Neural cell (in vitro differentiated cells): ENCODE measurements around the gene TMEM179B. TPM values are rescaled to one million over a fixed set of nuclear protein-coding genes. Genes with fewer than 3 reads are reported as not detected.

ENCODE experiments used
- H2AFZ ChIP-seq: fragments of 200-600, 300-800 bp; sonication (generic), shearing (Covaris generic); 2 replicates; pipeline ENCODE4 v1.6.0; 2014; ENCODE audit warnings: low read depth, mild to moderate bottlenecking, antibody characterized with exemption, low read length, moderate library complexity
- H3F3A ChIP-seq: fragments of 200-600 bp; shearing (Covaris generic); 2 replicates; pipeline ENCODE4 v1.6.1; 2016; ENCODE audit warnings: mild to moderate bottlenecking, moderate library complexity, mixed read lengths, antibody characterized with exemption, low read length; ENCODE audit not compliant: insufficient read depth, poor library complexity, severe bottlenecking
- H3K27ac ChIP-seq: fragments of 200-600, 300-800 bp; sonication (generic), shearing (Covaris generic); 2 replicates; pipeline ENCODE4 v1.5.1; 2014; ENCODE audit warnings: mild to moderate bottlenecking, low read length, moderate library complexity
- H3K27me3 ChIP-seq: fragments of 300-800, 200-600 bp; sonication (generic), shearing (Covaris generic); 2 replicates; pipeline ENCODE4 v1.6.0; 2014; ENCODE audit warnings: mild to moderate bottlenecking, low read depth, low read length, moderate library complexity; ENCODE audit not compliant: insufficient read depth
- H3K36me3 ChIP-seq: fragments of 300-800, 200-600 bp; sonication (generic), shearing (Covaris generic); 2 replicates; pipeline ENCODE4 v1.5.1; 2014; ENCODE audit warnings: mild to moderate bottlenecking, antibody characterized with exemption, low read length, moderate library complexity; ENCODE audit not compliant: insufficient read depth
- H3K4me2 ChIP-seq: fragments of 300-800, 200-600 bp; sonication (generic), shearing (Covaris generic); 2 replicates; pipeline ENCODE4 v1.6.0; 2014; ENCODE audit warnings: mild to moderate bottlenecking, low read length
- H3K4me3 ChIP-seq: fragments of 300-800, 200-600 bp; sonication (generic), shearing (Covaris generic); 2 replicates; pipeline ENCODE4 v1.5.1; 2014; ENCODE audit warnings: mild to moderate bottlenecking, low read length, moderate library complexity
- H3K79me2 ChIP-seq: fragments of 200-600 bp; shearing (Covaris generic); replicated peaks from 2 replicates; pipeline ENCODE4 v1.6.0; 2014; ENCODE audit warnings: mild to moderate bottlenecking, low read length, moderate library complexity; ENCODE audit not compliant: insufficient read depth
- H3K9ac ChIP-seq: fragments of 300-800, 200-600 bp; sonication (generic), shearing (Covaris generic); 2 replicates; pipeline ENCODE4 v1.6.1; 2016; ENCODE audit warnings: mild to moderate bottlenecking, low read length, mixed read lengths
- H3K9me2 ChIP-seq: fragments of 200-600 bp; shearing (Covaris generic); 2 replicates; pipeline ENCODE4 v1.6.1; 2016; ENCODE audit warnings: mild to moderate bottlenecking, low read length, mixed read lengths; ENCODE audit not compliant: insufficient read depth
- H3K9me3 ChIP-seq: fragments of 200-600, 300-800 bp; sonication (generic), shearing (Covaris generic); 2 replicates; pipeline ENCODE4 v1.6.1; 2016; ENCODE audit warnings: mild to moderate bottlenecking, mixed run types, low read length, moderate library complexity, mixed read lengths
- H4K20me1 ChIP-seq: fragments of 200-600 bp; shearing (Covaris generic); 2 replicates; pipeline ENCODE4 v1.6.1; 2016; ENCODE audit warnings: mild to moderate bottlenecking, mixed run types; ENCODE audit not compliant: insufficient read depth
- EP300 ChIP-seq: fragments of 450-650 bp; conservative IDR thresholded peaks from 2 replicates; pipeline ENCODE4 v1.6.1; 2014; ENCODE audit warnings: antibody characterized with exemption, mild to moderate bottlenecking, moderate library complexity; ENCODE audit not compliant: poor library complexity, severe bottlenecking
- EZH2 ChIP-seq: fragments of 200-600, 300-800 bp; shearing (Covaris generic), sonication (generic); IDR thresholded peaks from 2 replicates; pipeline ENCODE4 v1.6.1; 2014; ENCODE audit warnings: antibody characterized with exemption, low read length, borderline replicate concordance, mild to moderate bottlenecking; ENCODE audit not compliant: insufficient read depth, poor library complexity, severe bottlenecking
- MXI1 ChIP-seq: fragments of 450-650 bp; conservative IDR thresholded peaks from 2 replicates; pipeline ENCODE4 v1.6.1; 2014; ENCODE audit warnings: antibody characterized with exemption, mild to moderate bottlenecking; ENCODE audit not compliant: poor library complexity, severe bottlenecking
- POLR2AphosphoS5 ChIP-seq: IDR thresholded peaks from 2 replicates; pipeline ENCODE4 v1.6.1; 2012
- RAD21 ChIP-seq: fragments of 450-650 bp; conservative IDR thresholded peaks from 2 replicates; pipeline ENCODE4 v1.6.1; 2014; ENCODE audit warnings: antibody characterized with exemption, mild to moderate bottlenecking, moderate library complexity
- SMC3 ChIP-seq: fragments of 450-650 bp; conservative IDR thresholded peaks from 2 replicates; pipeline ENCODE4 v1.6.1; 2014; ENCODE audit warnings: antibody characterized with exemption, mild to moderate bottlenecking, moderate library complexity; ENCODE audit not compliant: poor library complexity
- TAF1 ChIP-seq: IDR thresholded peaks from 2 replicates; pipeline ENCODE4 v1.6.1; 2012; ENCODE audit warnings: low read depth
- polyA plus RNA-seq: library from polyadenylated mRNA; depleted of rRNA; stranded (reverse); fragments of >200 nt; gene quantifications from 2 replicates; pipeline ENCODE4 v1.2.3, GENCODE V29; 2014
- TF ChIP-seq, protein P1 (sequence below): IDR thresholded peaks from 2 replicates; pipeline ENCODE4 v1.6.1; 2012; ENCODE audit warnings: borderline replicate concordance
- TF ChIP-seq, protein P2 (sequence below): fragments of 450-650 bp; IDR thresholded peaks from 2 replicates; pipeline ENCODE4 v1.5.1; 2014; ENCODE audit warnings: antibody characterized with exemption, mild to moderate bottlenecking, moderate library complexity; ENCODE audit not compliant: poor library complexity, severe bottlenecking

The TMEM179B gene
- polyA plus RNA-seq, 1 donor from 2014 or later: 24.5 TPM

DNA sequence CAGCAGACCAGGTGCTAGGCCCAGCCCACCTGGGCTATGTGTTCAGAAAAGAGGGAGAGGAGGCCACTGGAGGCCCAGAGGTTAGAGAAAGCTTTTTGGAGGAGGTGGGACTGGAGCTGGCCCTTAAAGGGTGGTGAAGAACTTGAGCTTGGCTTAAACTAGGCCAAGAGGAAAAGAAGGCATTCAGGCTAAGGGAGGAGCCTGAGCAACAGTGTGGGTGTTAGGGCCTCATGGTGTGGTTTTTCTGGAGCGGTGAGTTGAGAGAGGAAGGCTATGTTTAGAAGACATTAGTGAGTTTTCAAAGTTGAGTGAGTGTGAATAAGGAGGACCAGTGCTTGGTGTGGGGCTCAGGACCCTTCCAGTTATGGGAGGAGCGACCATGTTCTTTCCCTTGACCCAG is 9.8 kb upstream of the TMEM179B start:
- TF ChIP-seq, protein P1, sequence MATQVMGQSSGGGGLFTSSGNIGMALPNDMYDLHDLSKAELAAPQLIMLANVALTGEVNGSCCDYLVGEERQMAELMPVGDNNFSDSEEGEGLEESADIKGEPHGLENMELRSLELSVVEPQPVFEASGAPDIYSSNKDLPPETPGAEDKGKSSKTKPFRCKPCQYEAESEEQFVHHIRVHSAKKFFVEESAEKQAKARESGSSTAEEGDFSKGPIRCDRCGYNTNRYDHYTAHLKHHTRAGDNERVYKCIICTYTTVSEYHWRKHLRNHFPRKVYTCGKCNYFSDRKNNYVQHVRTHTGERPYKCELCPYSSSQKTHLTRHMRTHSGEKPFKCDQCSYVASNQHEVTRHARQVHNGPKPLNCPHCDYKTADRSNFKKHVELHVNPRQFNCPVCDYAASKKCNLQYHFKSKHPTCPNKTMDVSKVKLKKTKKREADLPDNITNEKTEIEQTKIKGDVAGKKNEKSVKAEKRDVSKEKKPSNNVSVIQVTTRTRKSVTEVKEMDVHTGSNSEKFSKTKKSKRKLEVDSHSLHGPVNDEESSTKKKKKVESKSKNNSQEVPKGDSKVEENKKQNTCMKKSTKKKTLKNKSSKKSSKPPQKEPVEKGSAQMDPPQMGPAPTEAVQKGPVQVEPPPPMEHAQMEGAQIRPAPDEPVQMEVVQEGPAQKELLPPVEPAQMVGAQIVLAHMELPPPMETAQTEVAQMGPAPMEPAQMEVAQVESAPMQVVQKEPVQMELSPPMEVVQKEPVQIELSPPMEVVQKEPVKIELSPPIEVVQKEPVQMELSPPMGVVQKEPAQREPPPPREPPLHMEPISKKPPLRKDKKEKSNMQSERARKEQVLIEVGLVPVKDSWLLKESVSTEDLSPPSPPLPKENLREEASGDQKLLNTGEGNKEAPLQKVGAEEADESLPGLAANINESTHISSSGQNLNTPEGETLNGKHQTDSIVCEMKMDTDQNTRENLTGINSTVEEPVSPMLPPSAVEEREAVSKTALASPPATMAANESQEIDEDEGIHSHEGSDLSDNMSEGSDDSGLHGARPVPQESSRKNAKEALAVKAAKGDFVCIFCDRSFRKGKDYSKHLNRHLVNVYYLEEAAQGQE: no peak
- TF ChIP-seq EZH2 (no peak), EP300 (no peak), MXI1 (no peak), RAD21 (no peak), TAF1 (no peak), POLR2AphosphoS5 (no peak), SMC3 (no peak)
- TF ChIP-seq, protein P2, sequence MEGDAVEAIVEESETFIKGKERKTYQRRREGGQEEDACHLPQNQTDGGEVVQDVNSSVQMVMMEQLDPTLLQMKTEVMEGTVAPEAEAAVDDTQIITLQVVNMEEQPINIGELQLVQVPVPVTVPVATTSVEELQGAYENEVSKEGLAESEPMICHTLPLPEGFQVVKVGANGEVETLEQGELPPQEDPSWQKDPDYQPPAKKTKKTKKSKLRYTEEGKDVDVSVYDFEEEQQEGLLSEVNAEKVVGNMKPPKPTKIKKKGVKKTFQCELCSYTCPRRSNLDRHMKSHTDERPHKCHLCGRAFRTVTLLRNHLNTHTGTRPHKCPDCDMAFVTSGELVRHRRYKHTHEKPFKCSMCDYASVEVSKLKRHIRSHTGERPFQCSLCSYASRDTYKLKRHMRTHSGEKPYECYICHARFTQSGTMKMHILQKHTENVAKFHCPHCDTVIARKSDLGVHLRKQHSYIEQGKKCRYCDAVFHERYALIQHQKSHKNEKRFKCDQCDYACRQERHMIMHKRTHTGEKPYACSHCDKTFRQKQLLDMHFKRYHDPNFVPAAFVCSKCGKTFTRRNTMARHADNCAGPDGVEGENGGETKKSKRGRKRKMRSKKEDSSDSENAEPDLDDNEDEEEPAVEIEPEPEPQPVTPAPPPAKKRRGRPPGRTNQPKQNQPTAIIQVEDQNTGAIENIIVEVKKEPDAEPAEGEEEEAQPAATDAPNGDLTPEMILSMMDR: no peak
- Histone ChIP-seq H3K27ac (no peak overlapping the region), H3K9me2 (no peaks in the 10 kb centered on the region), H3K9ac (no peak overlapping the region), H3K4me3 (no peak overlapping the region), H3K4me2 (no peak overlapping the region), H3F3A (no peaks in the 10 kb centered on the region), H3K79me2 (peaks cover 3% of the 10 kb centered on the region), H2AFZ (no peak overlapping the region), H3K27me3 (no peaks in the 10 kb centered on the region), H4K20me1 (no peaks in the 10 kb centered on the region), H3K9me3 (no peaks in the 10 kb centered on the region), H3K36me3 (no peaks in the 10 kb centered on the region)

DNA sequence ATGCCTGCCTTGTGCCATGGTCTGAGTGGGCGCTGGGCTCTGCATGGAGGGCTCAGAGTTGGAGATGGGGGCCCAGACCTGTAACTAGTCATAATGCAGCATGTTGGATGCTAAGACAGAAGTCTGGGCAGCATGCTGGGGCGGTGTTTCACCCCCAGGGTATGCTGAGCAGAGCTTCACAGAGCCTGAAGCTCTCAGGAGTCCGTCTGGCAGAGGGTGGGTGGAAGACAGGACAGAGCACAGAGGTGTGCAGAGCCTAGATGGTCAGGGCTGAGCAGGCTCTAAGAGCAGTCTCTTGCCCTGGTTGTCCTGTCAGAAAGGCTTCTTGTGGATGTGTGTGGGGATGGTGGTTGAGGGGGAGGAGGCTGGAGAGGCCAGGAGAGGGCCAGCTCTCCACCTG is 8.8 kb upstream of the TMEM179B start:
- H3K9me3 ChIP-seq: no peaks in the 10 kb centered on the region
- no peak overlapping the region for H3K9ac ChIP-seq
- no peaks in the 10 kb centered on the region for H4K20me1 ChIP-seq
- no peak overlapping the region for H3K4me2 ChIP-seq
- no peak overlapping the region for H2AFZ ChIP-seq
- H3F3A ChIP-seq: no peaks in the 10 kb centered on the region
- TF ChIP-seq EP300 (no peak), EZH2 (no peak)
- TF ChIP-seq, protein P2: no peak
- no peaks in the 10 kb centered on the region for H3K36me3 ChIP-seq
- H3K9me2 ChIP-seq: no peaks in the 10 kb centered on the region
- peaks cover 3% of the 10 kb centered on the region for H3K79me2 ChIP-seq
- H3K27ac ChIP-seq: no peak overlapping the region
- no peaks in the 10 kb centered on the region for H3K27me3 ChIP-seq
- no peak overlapping the region for H3K4me3 ChIP-seq
